Measurements from ENCODE around the gene DNTTIP2. TPM values are rescaled to one million over a fixed set of nuclear protein-coding genes. Genes with fewer than 3 reads are reported as not detected.

Gene DNTTIP2
- polyA plus RNA-seq, 2 of the 4 experiments (the other 2 are of a cell fraction): 41.5 to 42.0 TPM

DNA sequence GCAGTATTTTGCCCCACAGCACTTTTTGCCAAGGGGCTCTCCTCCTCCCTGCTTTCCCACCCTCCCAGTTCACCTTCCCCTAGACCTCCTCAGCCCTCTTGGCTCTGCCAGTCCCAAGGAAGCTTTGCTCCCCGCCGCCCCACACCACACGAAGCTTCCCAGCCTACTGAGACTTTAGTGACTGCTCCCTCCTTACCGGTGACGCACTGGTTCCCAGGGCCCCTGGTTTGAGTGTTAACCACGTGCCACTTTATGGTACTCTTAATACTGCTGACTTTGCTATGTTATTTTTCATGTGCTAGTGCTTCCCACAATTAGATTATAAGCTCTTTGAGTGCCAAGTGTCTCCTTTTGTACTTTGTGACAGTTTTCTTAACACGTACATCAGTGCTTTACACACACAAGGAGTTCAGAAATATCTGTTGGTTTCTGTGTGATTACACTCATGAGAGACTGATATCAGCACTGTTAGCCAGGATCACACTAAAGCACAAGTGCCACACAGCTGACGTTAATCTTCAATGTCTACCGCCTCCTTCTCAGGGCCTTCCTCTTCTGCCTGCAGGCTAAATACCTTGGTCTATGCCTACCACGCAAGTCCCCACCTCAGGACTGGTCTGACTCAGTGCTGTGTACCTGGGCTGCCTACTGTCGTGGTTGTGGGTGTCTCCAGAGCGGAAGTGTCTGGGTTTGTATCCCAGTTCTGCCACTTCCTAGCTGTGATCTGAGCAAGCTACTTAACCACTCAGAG, 61.0 kb downstream of the DNTTIP2 start:
- Histone ChIP-seq H3K27ac (peak overlapping the region in 1 of 2 experiments; percentile 71; a peak in 3 of 6 replicates), H3K9me3 (no peaks in the 10 kb centered on the region), H3K4me1 (peaks cover 30% of the 10 kb centered on the region), H3K4me3 (no peak overlapping the region), H3K4me2 (no peak overlapping the region)
- TF ChIP-seq FOXS1 (CRISPR knock-in tag; IDR thresholded peaks at IDR 0.05): no peak
- no peak for TF ChIP-seq KDM5A (IDR thresholded peaks at IDR 0.05)
- no peak for TF ChIP-seq ZSCAN20 (CRISPR knock-in tag; IDR thresholded peaks at IDR 0.05)
- ATAC-seq (no peak), FAIRE-seq (no peak), DNase-seq (ENCODE audit: low read depth in 1 of 2, low spot score in 1 of 2) (no peak)
- WGBS (ENCODE audit: missing lambda C conversion rate): 85% methylated on average over 12 of the region's 12 CpGs
- CTCF ChIA-PET: interaction anchor here (1.1 to 13.5 kb wide), 6 partner anchors 9 to 190 kb away, joined by 3 to 236 read pairs (median 34); no protein-coding TSS in a partner anchor
- POLR2A ChIA-PET: interaction anchor here (1.0 kb wide), 1 partner anchor 28 kb away, joined by 4 read pairs; no protein-coding TSS in a partner anchor

DNA sequence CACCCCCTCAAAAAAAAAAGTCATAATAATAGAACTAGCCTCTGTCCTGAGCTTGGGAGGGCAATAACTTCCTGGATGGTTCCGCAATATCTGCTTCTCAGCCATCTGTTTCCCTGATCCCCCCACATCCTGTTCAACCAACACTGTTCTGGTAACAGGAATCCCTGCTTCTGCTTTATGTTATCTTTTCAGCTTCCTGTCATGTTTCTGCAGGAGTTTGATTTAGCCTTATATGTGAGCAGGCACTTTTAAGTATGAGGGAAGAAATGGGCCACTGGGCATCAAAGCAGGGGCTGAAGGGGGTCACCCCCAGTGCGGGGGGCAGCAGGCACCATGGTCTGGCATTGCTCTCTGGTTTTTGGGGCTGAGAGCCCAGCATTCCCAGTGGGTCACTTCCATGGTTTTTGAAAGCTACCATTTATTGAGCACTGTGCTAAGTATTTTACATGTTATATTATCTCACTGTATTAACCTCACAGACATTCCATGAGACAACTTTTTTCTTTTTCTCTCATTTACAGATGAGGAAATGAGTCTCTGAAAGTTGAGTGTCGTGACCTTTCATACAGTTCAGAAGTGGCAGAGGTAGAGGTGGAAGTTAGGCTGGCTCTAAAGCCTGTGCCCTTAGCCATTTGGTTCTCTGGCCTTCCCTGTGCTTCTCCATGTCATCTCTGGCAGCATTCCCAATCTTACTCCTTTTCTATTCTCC, 61.9 kb downstream of the DNTTIP2 start:
- CTCF ChIA-PET: interaction anchor here (0.8 to 13.5 kb wide), 8 partner anchors 10 to 189 kb away, joined by 3 to 236 read pairs (median 26); no protein-coding TSS in a partner anchor
- Histone ChIP-seq H3K4me2 (no peak overlapping the region), H3K27ac (peak overlapping the region in 1 of 2 experiments; percentile 71; a peak in 3 of 6 replicates), H3K9me3 (no peaks in the 10 kb centered on the region), H3K4me1 (peaks cover 36% of the 10 kb centered on the region), H3K4me3 (no peak overlapping the region)
- TF ChIP-seq, protein P1, sequence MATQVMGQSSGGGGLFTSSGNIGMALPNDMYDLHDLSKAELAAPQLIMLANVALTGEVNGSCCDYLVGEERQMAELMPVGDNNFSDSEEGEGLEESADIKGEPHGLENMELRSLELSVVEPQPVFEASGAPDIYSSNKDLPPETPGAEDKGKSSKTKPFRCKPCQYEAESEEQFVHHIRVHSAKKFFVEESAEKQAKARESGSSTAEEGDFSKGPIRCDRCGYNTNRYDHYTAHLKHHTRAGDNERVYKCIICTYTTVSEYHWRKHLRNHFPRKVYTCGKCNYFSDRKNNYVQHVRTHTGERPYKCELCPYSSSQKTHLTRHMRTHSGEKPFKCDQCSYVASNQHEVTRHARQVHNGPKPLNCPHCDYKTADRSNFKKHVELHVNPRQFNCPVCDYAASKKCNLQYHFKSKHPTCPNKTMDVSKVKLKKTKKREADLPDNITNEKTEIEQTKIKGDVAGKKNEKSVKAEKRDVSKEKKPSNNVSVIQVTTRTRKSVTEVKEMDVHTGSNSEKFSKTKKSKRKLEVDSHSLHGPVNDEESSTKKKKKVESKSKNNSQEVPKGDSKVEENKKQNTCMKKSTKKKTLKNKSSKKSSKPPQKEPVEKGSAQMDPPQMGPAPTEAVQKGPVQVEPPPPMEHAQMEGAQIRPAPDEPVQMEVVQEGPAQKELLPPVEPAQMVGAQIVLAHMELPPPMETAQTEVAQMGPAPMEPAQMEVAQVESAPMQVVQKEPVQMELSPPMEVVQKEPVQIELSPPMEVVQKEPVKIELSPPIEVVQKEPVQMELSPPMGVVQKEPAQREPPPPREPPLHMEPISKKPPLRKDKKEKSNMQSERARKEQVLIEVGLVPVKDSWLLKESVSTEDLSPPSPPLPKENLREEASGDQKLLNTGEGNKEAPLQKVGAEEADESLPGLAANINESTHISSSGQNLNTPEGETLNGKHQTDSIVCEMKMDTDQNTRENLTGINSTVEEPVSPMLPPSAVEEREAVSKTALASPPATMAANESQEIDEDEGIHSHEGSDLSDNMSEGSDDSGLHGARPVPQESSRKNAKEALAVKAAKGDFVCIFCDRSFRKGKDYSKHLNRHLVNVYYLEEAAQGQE (IDR thresholded peaks at IDR 0.05): no peak
- TF ChIP-seq, protein P2, sequence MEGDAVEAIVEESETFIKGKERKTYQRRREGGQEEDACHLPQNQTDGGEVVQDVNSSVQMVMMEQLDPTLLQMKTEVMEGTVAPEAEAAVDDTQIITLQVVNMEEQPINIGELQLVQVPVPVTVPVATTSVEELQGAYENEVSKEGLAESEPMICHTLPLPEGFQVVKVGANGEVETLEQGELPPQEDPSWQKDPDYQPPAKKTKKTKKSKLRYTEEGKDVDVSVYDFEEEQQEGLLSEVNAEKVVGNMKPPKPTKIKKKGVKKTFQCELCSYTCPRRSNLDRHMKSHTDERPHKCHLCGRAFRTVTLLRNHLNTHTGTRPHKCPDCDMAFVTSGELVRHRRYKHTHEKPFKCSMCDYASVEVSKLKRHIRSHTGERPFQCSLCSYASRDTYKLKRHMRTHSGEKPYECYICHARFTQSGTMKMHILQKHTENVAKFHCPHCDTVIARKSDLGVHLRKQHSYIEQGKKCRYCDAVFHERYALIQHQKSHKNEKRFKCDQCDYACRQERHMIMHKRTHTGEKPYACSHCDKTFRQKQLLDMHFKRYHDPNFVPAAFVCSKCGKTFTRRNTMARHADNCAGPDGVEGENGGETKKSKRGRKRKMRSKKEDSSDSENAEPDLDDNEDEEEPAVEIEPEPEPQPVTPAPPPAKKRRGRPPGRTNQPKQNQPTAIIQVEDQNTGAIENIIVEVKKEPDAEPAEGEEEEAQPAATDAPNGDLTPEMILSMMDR (IDR thresholded peaks at IDR 0.05): no peak
- TF ChIP-seq, protein P3, sequence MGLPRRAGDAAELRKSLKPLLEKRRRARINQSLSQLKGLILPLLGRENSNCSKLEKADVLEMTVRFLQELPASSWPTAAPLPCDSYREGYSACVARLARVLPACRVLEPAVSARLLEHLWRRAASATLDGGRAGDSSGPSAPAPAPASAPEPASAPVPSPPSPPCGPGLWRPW (IDR thresholded peaks at IDR 0.05): no peak
- TF ChIP-seq NR3C1 (IDR thresholded peaks at IDR 0.05) (no peak), HEYL (CRISPR knock-in tag; IDR thresholded peaks at IDR 0.05) (no peak), EHMT2 (IDR thresholded peaks at IDR 0.05; ENCODE audit: low read depth) (no peak), RAD21 (conservative IDR thresholded peaks at IDR 0.05 in 1 of 2, IDR thresholded peaks at IDR 0.05 in 1 of 2) (no peak)
- TF ChIP-seq, protein P4, sequence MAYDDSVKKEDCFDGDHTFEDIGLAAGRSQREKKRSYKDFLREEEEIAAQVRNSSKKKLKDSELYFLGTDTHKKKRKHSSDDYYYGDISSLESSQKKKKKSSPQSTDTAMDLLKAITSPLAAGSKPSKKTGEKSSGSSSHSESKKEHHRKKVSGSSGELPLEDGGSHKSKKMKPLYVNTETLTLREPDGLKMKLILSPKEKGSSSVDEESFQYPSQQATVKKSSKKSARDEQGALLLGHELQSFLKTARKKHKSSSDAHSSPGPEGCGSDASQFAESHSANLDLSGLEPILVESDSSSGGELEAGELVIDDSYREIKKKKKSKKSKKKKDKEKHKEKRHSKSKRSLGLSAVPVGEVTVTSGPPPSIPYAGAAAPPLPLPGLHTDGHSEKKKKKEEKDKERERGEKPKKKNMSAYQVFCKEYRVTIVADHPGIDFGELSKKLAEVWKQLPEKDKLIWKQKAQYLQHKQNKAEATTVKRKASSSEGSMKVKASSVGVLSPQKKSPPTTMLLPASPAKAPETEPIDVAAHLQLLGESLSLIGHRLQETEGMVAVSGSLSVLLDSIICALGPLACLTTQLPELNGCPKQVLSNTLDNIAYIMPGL (CRISPR knock-in tag; IDR thresholded peaks at IDR 0.05; ENCODE audit: borderline replicate concordance): no peak
- no peak for DNase-seq (ENCODE audit: low read depth in 1 of 2, low spot score in 1 of 2)
- ATAC-seq: no peak
- WGBS (ENCODE audit: missing lambda C conversion rate): 56% methylated on average over 3 of the region's 3 CpGs
- FAIRE-seq: no peak
- POLR2A ChIA-PET: interaction anchor here (1.0 kb wide), 1 partner anchor 29 kb away, joined by 4 read pairs; no protein-coding TSS in a partner anchor

Small RNA genes within 50 kb of the gene (small RNA-seq; reads per million reads assigned to genes)
- 0 reads per million in 6 experiments for gene AL117351.2
- gene MIR760: 0 to 0.35 (median 0) reads per million in 6 experiments

Other genes with a start within 250 kb of the DNTTIP2 start
- 31.6 and 32.1 TPM in 2 replicates for gene BCAR3, start 197.4 kb downstream of the DNTTIP2 start, polyA plus RNA-seq (2011; rRNA removed)
- 29.8 to 35.8 TPM (median 33.4 TPM) in 3 replicates for gene BCAR3, start 197.4 kb downstream of the DNTTIP2 start, polyA plus RNA-seq (2017; fragmentation: RNase III; extraction: RNeasy Plus Mini Kit Qiagen cat#74134 plus additional on column Dnase treatment)
- gene GCLM, start 30.2 kb upstream of the DNTTIP2 start, polyA plus RNA-seq (2011; rRNA removed): 160 and 163 TPM in 2 replicates
- 90.2 to 100 TPM (median 92.3 TPM) in 3 replicates for gene GCLM, start 30.2 kb upstream of the DNTTIP2 start, polyA plus RNA-seq (2017; fragmentation: RNase III; extraction: RNeasy Plus Mini Kit Qiagen cat#74134 plus additional on column Dnase treatment)
- 0.13 and 0.23 TPM in 2 replicates for gene ABCA4, start 241.9 kb upstream of the DNTTIP2 start, polyA plus RNA-seq (2011; rRNA removed)
- 0.05 to 0.56 TPM (median 0.12 TPM) in 3 replicates for gene ABCA4, start 241.9 kb upstream of the DNTTIP2 start, polyA plus RNA-seq (2017; fragmentation: RNase III; extraction: RNeasy Plus Mini Kit Qiagen cat#74134 plus additional on column Dnase treatment)

Data from A549 (cell line).